ENCODE measurements around the gene CABLES2. TPM values are rescaled to one million over a fixed set of nuclear protein-coding genes. Genes with fewer than 3 reads are reported as not detected.

The CABLES2 gene
- total and polyA plus RNA-seq, 8 donors: 1.4 to 2.9 (median 1.9) TPM

DNA sequence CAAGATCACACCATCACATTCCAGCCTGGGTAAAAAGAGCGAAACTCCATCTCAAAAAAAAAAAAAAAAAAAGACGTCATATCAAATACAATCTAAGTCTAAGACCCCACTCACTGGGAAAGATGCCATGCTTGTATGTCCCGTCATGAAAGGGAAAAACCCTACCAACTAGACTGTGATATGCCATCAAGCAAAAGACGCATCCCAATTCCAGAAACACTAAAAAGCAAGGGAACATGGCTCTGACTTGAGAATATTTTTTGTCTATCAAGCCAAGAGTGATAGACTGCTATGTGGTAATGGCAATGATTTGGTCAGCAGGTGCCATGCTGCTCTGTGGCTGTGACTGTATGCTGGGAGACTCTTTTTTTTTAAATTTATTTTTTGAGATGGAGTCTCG, 63.0 kb downstream of the CABLES2 start:
- Histone ChIP-seq H3K27ac (no peak overlapping the region), H3K36me3 (no peaks in the 10 kb centered on the region), H3K9me3 (no peaks in the 10 kb centered on the region), H3K4me1 (no peaks in the 10 kb centered on the region), H3K4me3 (no peak overlapping the region), H3K27me3 (no peaks in the 10 kb centered on the region)
- ATAC-seq (no peak), DNase-seq (no peak), FAIRE-seq (no peak)
- intact Hi-C loops (cut with DNase I): no loop called here
- WGBS, 2 donors: 94 to 96% methylated on average over 5 of the region's 5 CpGs
- no peak for TF ChIP-seq CTCF (IDR thresholded peaks at IDR 0.05)

DNA sequence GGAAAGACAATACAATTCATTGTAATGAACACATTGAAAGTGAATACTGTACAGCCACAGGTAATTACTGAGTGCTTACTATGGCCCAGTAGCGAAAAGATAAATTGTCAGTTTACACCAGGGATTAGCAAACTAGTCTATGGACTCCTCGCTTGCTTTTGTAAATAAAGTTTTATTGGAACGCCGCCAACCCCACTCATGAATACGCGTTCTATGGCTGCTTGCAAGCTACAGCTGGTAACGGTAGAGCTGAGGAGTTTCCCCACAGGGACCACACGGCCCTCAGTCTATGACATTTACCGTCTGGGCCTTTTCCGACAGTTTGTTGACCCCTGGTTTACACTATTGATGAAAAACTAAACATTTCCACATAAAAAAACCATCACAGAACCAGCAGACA, 64.2 kb downstream of the CABLES2 start:
- DNase-seq: peak in 1 of 6 donors; percentile 1
- no peak for FAIRE-seq
- Histone ChIP-seq H3K9me3 (no peaks in the 10 kb centered on the region), H3K27me3 (no peaks in the 10 kb centered on the region), H3K27ac (no peak overlapping the region), H3K36me3 (peaks cover 0 to 5% (median 3%) of the 10 kb centered on the region in 3 donors), H3K4me3 (no peak overlapping the region), H3K4me1 (no peaks in the 10 kb centered on the region)
- no peak for ATAC-seq
- 81 to 82% methylated on average over 10 of the region's 10 CpGs for WGBS, 2 donors
- intact Hi-C loops (cut with DNase I): no loop called here
- no peak for TF ChIP-seq CTCF (IDR thresholded peaks at IDR 0.05)

DNA sequence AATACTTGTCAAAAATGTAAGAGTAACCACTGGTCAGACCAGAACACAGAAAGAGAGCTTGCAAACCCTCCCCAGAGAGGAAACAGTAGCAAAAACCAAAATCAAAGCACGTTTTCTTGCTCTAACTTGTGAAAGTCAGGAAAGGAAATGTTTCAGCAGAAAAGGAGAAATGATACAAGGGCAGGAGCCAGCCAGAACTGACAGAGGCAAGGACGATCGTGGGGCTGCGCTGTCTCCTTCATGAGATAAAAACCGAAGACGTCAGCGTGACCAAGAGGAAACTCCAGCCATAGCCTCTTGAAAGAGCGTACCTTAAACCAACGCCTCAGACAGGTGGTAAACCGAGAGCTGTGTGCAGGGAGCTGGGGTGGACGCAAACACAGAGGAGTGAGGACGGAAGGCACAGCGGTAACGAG, 67.4 kb downstream of the CABLES2 start:
- Histone ChIP-seq H3K27ac (no peak overlapping the region), H3K4me1 (no peaks in the 10 kb centered on the region), H3K4me3 (no peak overlapping the region), H3K27me3 (no peaks in the 10 kb centered on the region), H3K36me3 (peaks cover 0 to 17% (median 7%) of the 10 kb centered on the region in 3 donors), H3K9me3 (no peaks in the 10 kb centered on the region)
- DNase-seq (peak in 1 of 6 donors; percentile 8), FAIRE-seq (no peak), ATAC-seq (no peak)
- intact Hi-C loops (cut with DNase I): no loop called here
- TF ChIP-seq CTCF (IDR thresholded peaks at IDR 0.05): no peak
- WGBS, 2 donors: 77 to 85% methylated on average over 14 of the region's 14 CpGs

Other genes starting within 250 kb of the CABLES2 start
- 10 to 100 TPM in 5 of 6 donors, 1 to 10 TPM in 1; 9.7 to 21.1 (median 13.1) TPM for gene MTG2, start 224.3 kb downstream of the CABLES2 start, total RNA-seq
- 10 to 100 TPM; 36.2 to 55.3 TPM for gene MTG2, start 224.3 kb downstream of the CABLES2 start, polyA plus RNA-seq
- gene HRH3, start 187.0 kb downstream of the CABLES2 start, total RNA-seq: under 1 TPM in 1 of 6 donors, not detected in 5; 0.08 TPM
- under 1 TPM; 0.02 to 0.04 TPM for gene HRH3, start 187.0 kb downstream of the CABLES2 start, polyA plus RNA-seq
- 10 to 100 TPM; 42.4 to 56.8 (median 49.2) TPM for gene OSBPL2, start 168.8 kb downstream of the CABLES2 start, total RNA-seq
- 10 to 100 TPM; 33.3 to 34.6 TPM for gene OSBPL2, start 168.8 kb downstream of the CABLES2 start, polyA plus RNA-seq
- gene ADRM1, start 104.3 kb downstream of the CABLES2 start, total RNA-seq: 10 to 100 TPM; 33.3 to 76.0 (median 36.5) TPM
- 10 to 100 TPM; 61.9 to 74.8 TPM for gene ADRM1, start 104.3 kb downstream of the CABLES2 start, polyA plus RNA-seq
- 10 to 100 TPM; 43.6 to 89.5 (median 59.4) TPM for gene LAMA5, start 40.0 kb downstream of the CABLES2 start, total RNA-seq
- gene LAMA5, start 40.0 kb downstream of the CABLES2 start, polyA plus RNA-seq: 100 to 1,000 TPM; 259 to 344 TPM
- 1,000 to 10,000 TPM in 2 of 6 donors, 100 to 1,000 TPM in 4; 662 to 1,102 (median 850) TPM for gene RPS21, start 20.2 kb downstream of the CABLES2 start, total RNA-seq
- 1,000 to 10,000 TPM; 2,124 to 2,141 TPM for gene RPS21, start 20.2 kb downstream of the CABLES2 start, polyA plus RNA-seq
- 1 to 10 TPM in 3 of 6 donors, under 1 TPM in 3; 0.66 to 2.5 (median 1.0) TPM for gene RBBP8NL, start 20.3 kb upstream of the CABLES2 start, total RNA-seq
- 1 to 10 TPM; 2.0 to 4.8 TPM for gene RBBP8NL, start 20.3 kb upstream of the CABLES2 start, polyA plus RNA-seq
- gene GATA5, start 68.7 kb upstream of the CABLES2 start, total RNA-seq: under 1 TPM in 1 of 6 donors, not detected in 5; 0.34 TPM
- under 1 TPM; 0.02 to 0.15 TPM for gene GATA5, start 68.7 kb upstream of the CABLES2 start, polyA plus RNA-seq
- gene SLCO4A1, start 235.2 kb upstream of the CABLES2 start, total RNA-seq: 1 to 10 TPM; 1.2 to 5.1 (median 1.8) TPM
- 10 to 100 TPM in 1 of 2 donors, 1 to 10 TPM in 1; 7.4 to 15.9 TPM for gene SLCO4A1, start 235.2 kb upstream of the CABLES2 start, polyA plus RNA-seq

All from pancreas (tissue), 10 donors.